NK-92 treated with Interleukin-12 subunit alpha and Interleukin-12 subunit beta, amount 100 ng/mL, for 24 hours (cell line): Measurements from ENCODE around the gene CBX1.

Experiments used
- DNase-seq: peaks from one replicate; lab custom pipeline; 2025; lab: John Stamatoyannopoulos, UW

CBX1 gene

GRCh38 chr17:48101012-48101720, at the start of gene CBX1:
Gene CBX1 (minus strand): TSS chr17:48101478. CDS start chr17:48077004, 24,474 bp downstream.
- peak; percentile 89 for DNase-seq

GRCh38 chr17:48150597-48151001, 49.3 kb upstream of the CBX1 start:
- DNase-seq, result no peak

GRCh38 chr17:48149787-48150463, 48.6 kb upstream of the CBX1 start:
- DNase-seq, result no peak

- DNase-seq, result no peak
Observed at GRCh38 chr17:48148854-48149786, 47.8 kb upstream of the CBX1 start.

GRCh38 chr17:48148029-48148770, 46.9 kb upstream of the CBX1 start:
- no peak for DNase-seq

GRCh38 chr17:48144976-48145798, 43.9 kb upstream of the CBX1 start:
- no peak for DNase-seq

- no peak for DNase-seq
Observed at GRCh38 chr17:48144231-48144630, 43.0 kb upstream of the CBX1 start.

- DNase-seq, result no peak
Observed at GRCh38 chr17:48143629-48144028, 42.4 kb upstream of the CBX1 start.

- DNase-seq, result no peak
Observed at GRCh38 chr17:48139944-48140343, 38.7 kb upstream of the CBX1 start.

- no peak for DNase-seq
Observed at GRCh38 chr17:48137656-48138055, 36.4 kb upstream of the CBX1 start.

- DNase-seq, result no peak
Observed at GRCh38 chr17:48134912-48135480, 33.7 kb upstream of the CBX1 start.

- DNase-seq, result no peak
Observed at GRCh38 chr17:48132385-48132784, 31.1 kb upstream of the CBX1 start.

- DNase-seq, result no peak
Observed at GRCh38 chr17:48131216-48131824, 30.0 kb upstream of the CBX1 start.

- no peak for DNase-seq
Observed at GRCh38 chr17:48129981-48130380, 28.7 kb upstream of the CBX1 start.

GRCh38 chr17:48128400-48128799, 27.1 kb upstream of the CBX1 start:
- no peak for DNase-seq

- DNase-seq, result no peak
Observed at GRCh38 chr17:48127371-48128051, 26.2 kb upstream of the CBX1 start.

GRCh38 chr17:48126532-48126850, 25.2 kb upstream of the CBX1 start:
- no peak for DNase-seq

GRCh38 chr17:48125829-48126531, 24.7 kb upstream of the CBX1 start:
- DNase-seq, result no peak

- DNase-seq, result no peak
Observed at GRCh38 chr17:48123776-48124388, 22.6 kb upstream of the CBX1 start.
